Keratinocyte (primary cell): ENCODE data around the gene GLI3.

ENCODE experiments used
- EZH2 ChIP-seq: IDR thresholded peaks from one replicate; pipeline ENCODE4 v1.6.1; 2012; ENCODE audit warnings: inconsistent platforms, mild to moderate bottlenecking, low read length, moderate library complexity
- TF ChIP-seq, protein P1 (sequence below), 3 experiments: IDR thresholded peaks in 1 of 3; conservative IDR thresholded peaks in 1 of 3; optimal IDR thresholded peaks in 1 of 3; 2 replicates in 2 of 3; 3 replicates in 1 of 3; pipeline versions ENCODE3 to v1.5.1; 2011; ENCODE audit warnings: low read length in 3 of 3, mild to moderate bottlenecking in 3 of 3, moderate library complexity in 2 of 3, control low read depth in 1 of 3, inconsistent platforms in 1 of 3; ENCODE audit not compliant: insufficient read depth in 2 of 3; ENCODE audit errors: extremely low read depth in 1 of 3

DNA sequence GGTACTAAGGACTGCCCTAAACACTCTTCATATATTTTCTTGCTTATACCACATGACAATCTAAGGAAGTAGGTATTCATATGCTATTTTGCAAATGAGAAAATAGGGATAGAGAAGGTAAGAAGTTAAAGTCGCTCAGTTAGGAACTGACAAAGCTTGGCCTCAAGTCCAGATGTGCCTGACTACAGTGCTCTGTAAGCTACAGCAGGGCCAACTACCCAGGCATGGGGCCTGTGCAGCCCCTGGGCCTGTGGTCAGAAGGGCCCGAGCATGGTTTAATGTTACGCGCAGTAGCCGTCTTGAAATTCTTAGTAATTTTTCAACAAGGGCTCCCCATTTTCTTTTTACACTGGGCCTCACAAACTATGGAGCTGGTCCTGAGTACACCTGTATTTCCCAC is 146.2 kb downstream of the GLI3 start:
- TF ChIP-seq, protein P1, sequence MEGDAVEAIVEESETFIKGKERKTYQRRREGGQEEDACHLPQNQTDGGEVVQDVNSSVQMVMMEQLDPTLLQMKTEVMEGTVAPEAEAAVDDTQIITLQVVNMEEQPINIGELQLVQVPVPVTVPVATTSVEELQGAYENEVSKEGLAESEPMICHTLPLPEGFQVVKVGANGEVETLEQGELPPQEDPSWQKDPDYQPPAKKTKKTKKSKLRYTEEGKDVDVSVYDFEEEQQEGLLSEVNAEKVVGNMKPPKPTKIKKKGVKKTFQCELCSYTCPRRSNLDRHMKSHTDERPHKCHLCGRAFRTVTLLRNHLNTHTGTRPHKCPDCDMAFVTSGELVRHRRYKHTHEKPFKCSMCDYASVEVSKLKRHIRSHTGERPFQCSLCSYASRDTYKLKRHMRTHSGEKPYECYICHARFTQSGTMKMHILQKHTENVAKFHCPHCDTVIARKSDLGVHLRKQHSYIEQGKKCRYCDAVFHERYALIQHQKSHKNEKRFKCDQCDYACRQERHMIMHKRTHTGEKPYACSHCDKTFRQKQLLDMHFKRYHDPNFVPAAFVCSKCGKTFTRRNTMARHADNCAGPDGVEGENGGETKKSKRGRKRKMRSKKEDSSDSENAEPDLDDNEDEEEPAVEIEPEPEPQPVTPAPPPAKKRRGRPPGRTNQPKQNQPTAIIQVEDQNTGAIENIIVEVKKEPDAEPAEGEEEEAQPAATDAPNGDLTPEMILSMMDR (optimal IDR thresholded peaks at IDR 0.05 in 1 of 3, IDR thresholded peaks at IDR 0.05 in 1 of 3, conservative IDR thresholded peaks at IDR 0.05 in 1 of 3; ENCODE audit: extremely low read depth in 1 of 3, insufficient read depth in 2 of 3, low read length in 3 of 3): no peak
- no peak for TF ChIP-seq EZH2
